GM12864 (cell line): ENCODE data around the gene NME3.

ENCODE experiments used
- DNase-seq: peaks from one replicate; pipeline ENCODE4 v3.0.0-alpha.2; 2011; ENCODE audit warnings: low read depth
- H3K4me3 ChIP-seq: 2 replicates; pipeline ENCODE4 v1.5.1; 2011; ENCODE audit warnings: mild to moderate bottlenecking, low read depth, low read length, control low read depth
- CTCF ChIP-seq: IDR thresholded peaks from 2 replicates; pipeline ENCODE4 v1.5.1; 2011; ENCODE audit warnings: low read depth, mild to moderate bottlenecking, moderate library complexity, low read length, control low read depth, inconsistent platforms; ENCODE audit errors: missing control alignments

NME3 gene

GRCh38 chr16:1754204-1754603 lies 17.1 kb downstream of the NME3 start:
- no peak overlapping the region for H3K4me3 ChIP-seq
- no peak for DNase-seq
- no peak for TF ChIP-seq CTCF

- TF ChIP-seq CTCF = no peak
These were observed 18.5 kb downstream of the NME3 start for GRCh38 chr16:1752853-1753252.

GRCh38 chr16:1751946-1752345 lies 19.4 kb downstream of the NME3 start:
- no peak for DNase-seq
- no peak for TF ChIP-seq CTCF
- H3K4me3 ChIP-seq = no peak overlapping the region

More at GRCh38 chr16:1752853-1753252, 18.5 kb downstream of the NME3 start:
- H3K4me3 ChIP-seq = no peak overlapping the region
- DNase-seq = no peak

GRCh38 chr16:1749152-1750117 lies 21.9 kb downstream of the NME3 start:
- TF ChIP-seq CTCF = no peak
- no peak for DNase-seq
- H3K4me3 ChIP-seq = no peak overlapping the region

- no peak overlapping the region for H3K4me3 ChIP-seq
- no peak for DNase-seq
- TF ChIP-seq CTCF = no peak
These were observed 23.4 kb downstream of the NME3 start for GRCh38 chr16:1747934-1748333.

GRCh38 chr16:1746693-1747195 lies 24.6 kb downstream of the NME3 start:
- H3K4me3 ChIP-seq = no peak overlapping the region
- no peak for DNase-seq

More at GRCh38 chr16:1746693-1747195, 24.6 kb downstream of the NME3 start:
- no peak for TF ChIP-seq CTCF
